ENCODE data around the gene EPHB6. TPM values are rescaled to one million over a fixed set of nuclear protein-coding genes. Genes with fewer than 3 reads are reported as not detected.
A peak's percentile ranks its signal among the peaks of the same experiment; 100 is the strongest.

Gene EPHB6
- total and polyA plus RNA-seq, 8 donors = 23.8 to 165 (median 28.8) TPM

DNA sequence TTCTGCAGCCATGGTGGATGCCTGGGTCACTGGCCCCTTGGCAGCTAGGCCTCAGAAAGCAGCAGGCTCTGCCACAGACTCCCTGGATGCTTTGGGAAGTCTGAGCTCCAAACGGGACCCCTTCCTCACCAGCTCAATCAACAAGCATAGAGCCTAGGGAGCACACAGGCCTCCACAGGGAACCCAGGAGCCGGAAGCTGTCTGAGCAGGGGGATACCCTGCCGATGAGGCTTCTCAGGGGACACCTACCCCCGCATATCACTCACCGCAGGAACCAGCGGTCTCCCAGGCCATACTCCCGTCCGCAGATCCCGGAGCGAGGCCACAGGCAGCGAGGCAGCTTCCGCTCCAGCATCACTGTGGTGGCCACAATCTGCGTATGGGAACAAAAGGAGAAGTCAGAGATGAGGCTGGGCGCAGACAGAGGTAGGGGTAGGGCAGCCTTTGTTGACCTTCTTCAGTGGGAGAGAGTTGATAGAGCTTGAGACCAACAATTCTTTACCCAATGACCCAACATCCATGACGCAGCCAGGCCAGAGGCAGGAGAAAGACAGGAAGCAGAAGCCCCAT is 17.3 kb downstream of the EPHB6 start:
- no peak for ATAC-seq
- Histone ChIP-seq H3K27me3 (no peaks in the 10 kb centered on the region), H3K9me3 (no peaks in the 10 kb centered on the region), H3K4me1 (no peaks in the 10 kb centered on the region), H3K36me3 (peaks cover 0 to 20% (median 0%) of the 10 kb centered on the region in 3 donors), H3K27ac (no peak overlapping the region), H3K4me3 (no peak overlapping the region)
- WGBS, 2 donors = 77 to 86% methylated on average over 15 of the region's 15 CpGs
- intact Hi-C loops (cut with DNase I) = loop anchor here in 2 of 3 donors (10.0 kb wide), 2 partner anchors 133 to 343 kb away; no protein-coding TSS in a partner anchor
- TF ChIP-seq, protein P1, sequence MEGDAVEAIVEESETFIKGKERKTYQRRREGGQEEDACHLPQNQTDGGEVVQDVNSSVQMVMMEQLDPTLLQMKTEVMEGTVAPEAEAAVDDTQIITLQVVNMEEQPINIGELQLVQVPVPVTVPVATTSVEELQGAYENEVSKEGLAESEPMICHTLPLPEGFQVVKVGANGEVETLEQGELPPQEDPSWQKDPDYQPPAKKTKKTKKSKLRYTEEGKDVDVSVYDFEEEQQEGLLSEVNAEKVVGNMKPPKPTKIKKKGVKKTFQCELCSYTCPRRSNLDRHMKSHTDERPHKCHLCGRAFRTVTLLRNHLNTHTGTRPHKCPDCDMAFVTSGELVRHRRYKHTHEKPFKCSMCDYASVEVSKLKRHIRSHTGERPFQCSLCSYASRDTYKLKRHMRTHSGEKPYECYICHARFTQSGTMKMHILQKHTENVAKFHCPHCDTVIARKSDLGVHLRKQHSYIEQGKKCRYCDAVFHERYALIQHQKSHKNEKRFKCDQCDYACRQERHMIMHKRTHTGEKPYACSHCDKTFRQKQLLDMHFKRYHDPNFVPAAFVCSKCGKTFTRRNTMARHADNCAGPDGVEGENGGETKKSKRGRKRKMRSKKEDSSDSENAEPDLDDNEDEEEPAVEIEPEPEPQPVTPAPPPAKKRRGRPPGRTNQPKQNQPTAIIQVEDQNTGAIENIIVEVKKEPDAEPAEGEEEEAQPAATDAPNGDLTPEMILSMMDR (IDR thresholded peaks at IDR 0.05) = no peak
- FAIRE-seq = no peak
- DNase-seq = peak in 1 of 6 donors; percentile 50

DNA sequence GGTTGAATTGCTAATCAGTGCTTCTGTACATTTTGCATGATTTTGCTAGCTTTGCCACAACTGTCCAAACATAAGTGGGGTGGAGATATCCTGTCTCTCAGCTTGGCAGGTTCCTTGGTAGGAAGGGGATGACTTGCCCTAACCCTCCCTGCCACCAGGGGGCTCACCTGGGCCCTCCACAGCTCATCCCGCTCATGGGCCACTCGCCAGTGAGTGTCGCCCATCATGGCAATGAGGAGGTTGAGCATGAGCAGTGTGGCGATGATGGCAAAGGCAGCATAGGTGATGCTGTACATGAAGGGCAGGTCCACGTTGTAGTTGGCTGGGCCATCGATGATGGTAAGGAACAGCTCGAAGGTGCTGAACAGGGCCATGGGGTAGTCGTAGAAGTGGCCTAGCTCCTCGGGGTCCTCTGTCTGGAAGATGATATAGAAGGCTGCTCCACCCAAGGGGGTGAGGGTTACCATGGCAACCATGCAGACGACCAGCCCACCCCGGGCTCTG is 18.5 kb downstream of the EPHB6 start:
- Histone ChIP-seq H3K27me3 (no peaks in the 10 kb centered on the region), H3K27ac (no peak overlapping the region), H3K9me3 (no peaks in the 10 kb centered on the region), H3K4me3 (no peak overlapping the region), H3K36me3 (peaks cover 0 to 20% (median 0%) of the 10 kb centered on the region in 3 donors), H3K4me1 (no peaks in the 10 kb centered on the region)
- peak in 1 of 6 donors; percentile 63 for DNase-seq
- peak; percentile 33 to 67 (median 47) for ATAC-seq
- TF ChIP-seq, protein P1 (IDR thresholded peaks at IDR 0.05) = peak; percentile 10 to 29 (median 26)
- FAIRE-seq = no peak
- 63 to 67% methylated on average over 11 of the region's 11 CpGs for WGBS, 2 donors
- intact Hi-C loops (cut with DNase I) = loop anchor here in 2 of 3 donors (10.0 kb wide), 2 partner anchors 131 to 341 kb away; no protein-coding TSS in a partner anchor

DNA sequence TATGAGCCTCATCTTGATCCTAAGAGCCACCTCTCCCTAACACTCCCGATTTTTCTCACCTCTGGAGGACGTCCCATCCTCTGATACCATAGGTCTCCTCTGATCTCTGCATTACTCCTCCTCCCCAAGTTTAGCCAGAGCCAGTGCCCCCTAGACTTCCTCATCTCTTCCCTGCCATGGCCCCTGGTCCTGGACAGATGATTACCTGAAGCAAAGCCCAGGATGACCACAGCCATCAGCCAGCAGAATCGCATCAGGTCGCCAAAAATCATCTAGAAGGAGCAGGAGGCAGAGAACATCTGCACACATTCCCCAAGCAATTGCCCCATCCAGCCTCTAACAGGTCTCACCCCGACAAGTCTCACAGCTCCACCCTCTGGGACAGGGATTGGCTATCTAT is 19.0 kb downstream of the EPHB6 start:
- whole genome bisulfite sequencing, 2 donors = 61 to 76% methylated on average over 5 of the region's 5 CpGs
- peak in 1 of 6 donors; percentile 6 for DNase-seq
- intact Hi-C loops (cut with DNase I) = loop anchor here in 2 of 3 donors (10.0 kb wide), 2 partner anchors 131 to 341 kb away; no protein-coding TSS in a partner anchor
- Histone ChIP-seq H3K9me3 (no peaks in the 10 kb centered on the region), H3K27ac (no peak overlapping the region), H3K4me1 (no peaks in the 10 kb centered on the region), H3K4me3 (no peak overlapping the region), H3K27me3 (no peaks in the 10 kb centered on the region), H3K36me3 (peaks cover 0 to 20% (median 0%) of the 10 kb centered on the region in 3 donors)
- no peak for ATAC-seq
- no peak for FAIRE-seq
- TF ChIP-seq, protein P1 (IDR thresholded peaks at IDR 0.05) = no peak

DNA sequence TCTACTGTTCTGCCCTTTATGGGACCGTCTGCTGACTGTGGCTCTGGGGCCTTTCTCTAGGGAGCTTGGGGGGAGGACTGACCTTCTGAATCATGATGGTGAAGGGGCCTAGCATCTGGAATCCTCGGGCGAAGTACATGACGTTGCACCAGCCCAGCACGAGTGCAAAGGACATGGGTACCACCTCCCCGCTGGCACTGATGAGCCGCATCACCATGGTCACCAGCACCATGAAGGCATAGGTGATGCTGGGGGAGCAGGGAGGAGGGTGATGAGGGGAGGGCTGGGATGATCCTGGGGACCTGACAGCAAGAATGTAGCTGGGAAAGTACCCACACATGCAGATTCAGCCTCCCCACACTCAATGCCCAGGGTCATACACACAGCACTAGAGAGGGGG is 19.5 kb downstream of the EPHB6 start:
- peak in 1 of 6 donors; percentile 43 for DNase-seq
- Histone ChIP-seq H3K4me3 (no peak overlapping the region), H3K4me1 (no peaks in the 10 kb centered on the region), H3K36me3 (peaks cover 0 to 20% (median 0%) of the 10 kb centered on the region in 3 donors), H3K27me3 (no peaks in the 10 kb centered on the region), H3K9me3 (no peaks in the 10 kb centered on the region), H3K27ac (no peak overlapping the region)
- 70 to 74% methylated on average over 7 of the region's 7 CpGs for WGBS, 2 donors
- no peak for FAIRE-seq
- intact Hi-C loops (cut with DNase I) = loop anchor here in 2 of 3 donors (10.0 kb wide), 2 partner anchors 130 to 340 kb away; no protein-coding TSS in a partner anchor
- ATAC-seq = no peak
- TF ChIP-seq, protein P1 (IDR thresholded peaks at IDR 0.05) = no peak

DNA sequence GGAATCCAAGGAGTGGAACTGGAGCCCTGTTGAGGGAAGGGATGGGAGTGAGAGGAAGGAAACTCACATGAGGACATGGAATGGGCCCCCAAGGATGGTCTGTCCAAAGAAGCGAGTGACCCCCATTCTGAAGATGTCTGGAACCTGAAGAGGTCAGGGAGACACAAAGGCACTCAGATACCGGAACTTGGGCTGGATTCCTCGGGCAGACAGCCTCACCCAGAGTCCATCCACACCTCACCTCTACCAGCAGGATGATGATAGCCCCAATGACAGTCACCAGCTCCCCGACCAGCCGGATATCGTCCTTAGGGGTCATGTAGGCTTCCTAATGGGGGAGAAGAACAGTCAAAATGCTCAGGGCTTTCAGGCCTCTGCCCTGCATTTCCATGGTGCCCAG is 20.0 kb downstream of the EPHB6 start:
- Histone ChIP-seq H3K36me3 (peaks cover 0 to 20% (median 0%) of the 10 kb centered on the region in 3 donors), H3K9me3 (no peaks in the 10 kb centered on the region), H3K4me1 (no peaks in the 10 kb centered on the region), H3K4me3 (no peak overlapping the region), H3K27me3 (no peaks in the 10 kb centered on the region), H3K27ac (no peak overlapping the region)
- FAIRE-seq = no peak
- 81 to 95% methylated on average over 6 of the region's 6 CpGs for WGBS, 2 donors
- intact Hi-C loops (cut with DNase I) = loop anchor here in 2 of 3 donors (5.0 to 10.0 kb wide), 3 partner anchors 127 to 340 kb away; no protein-coding TSS in a partner anchor
- TF ChIP-seq, protein P1 (IDR thresholded peaks at IDR 0.05) = no peak
- no peak for ATAC-seq
- peak in 1 of 6 donors; percentile 30 for DNase-seq

All from pancreas (tissue), 10 donors.